Liver (tissue), 3 donors: ENCODE measurements around the gene LRRC55.

ENCODE experiments used
- RAD21 ChIP-seq, 2 donors: IDR thresholded peaks; 2 replicates each; pipeline ENCODE4 v1.6.1; 2016; ENCODE audit warnings: antibody characterized with exemption in 2 of 2, mild to moderate bottlenecking in 2 of 2
- TF ChIP-seq, protein P1 (sequence below): fragments of 150-350 bp; IDR thresholded peaks from 2 replicates; pipeline ENCODE4 v1.5.1; 2017; ENCODE audit warnings: improper control_type of control experiment, low read depth, low read length; ENCODE audit not compliant: missing input control
- donor health status: healthy.
- donor health status: healthy.

DNA sequence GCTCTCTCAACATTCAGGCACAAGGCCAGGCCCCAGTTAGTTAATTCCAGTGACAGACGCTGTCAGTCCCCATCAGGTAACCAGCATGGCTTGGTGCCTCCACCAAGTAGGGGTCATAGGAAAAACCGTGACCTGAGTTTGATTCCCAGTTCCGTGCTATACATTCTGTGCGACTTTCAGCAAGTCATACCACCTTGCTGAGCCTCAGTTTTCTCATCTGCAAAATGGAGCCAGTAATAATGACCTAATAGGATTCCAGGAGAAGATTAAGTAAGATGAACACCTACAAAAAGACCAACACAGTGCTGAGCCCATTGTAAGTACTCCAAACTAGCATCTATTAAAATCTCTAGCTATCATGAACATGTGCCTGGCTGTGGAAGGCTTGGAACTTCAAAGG is 24.8 kb upstream of the LRRC55 start:
- TF ChIP-seq RAD21 (IDR thresholded peaks at IDR 0.05): no peak
- TF ChIP-seq, protein P1, sequence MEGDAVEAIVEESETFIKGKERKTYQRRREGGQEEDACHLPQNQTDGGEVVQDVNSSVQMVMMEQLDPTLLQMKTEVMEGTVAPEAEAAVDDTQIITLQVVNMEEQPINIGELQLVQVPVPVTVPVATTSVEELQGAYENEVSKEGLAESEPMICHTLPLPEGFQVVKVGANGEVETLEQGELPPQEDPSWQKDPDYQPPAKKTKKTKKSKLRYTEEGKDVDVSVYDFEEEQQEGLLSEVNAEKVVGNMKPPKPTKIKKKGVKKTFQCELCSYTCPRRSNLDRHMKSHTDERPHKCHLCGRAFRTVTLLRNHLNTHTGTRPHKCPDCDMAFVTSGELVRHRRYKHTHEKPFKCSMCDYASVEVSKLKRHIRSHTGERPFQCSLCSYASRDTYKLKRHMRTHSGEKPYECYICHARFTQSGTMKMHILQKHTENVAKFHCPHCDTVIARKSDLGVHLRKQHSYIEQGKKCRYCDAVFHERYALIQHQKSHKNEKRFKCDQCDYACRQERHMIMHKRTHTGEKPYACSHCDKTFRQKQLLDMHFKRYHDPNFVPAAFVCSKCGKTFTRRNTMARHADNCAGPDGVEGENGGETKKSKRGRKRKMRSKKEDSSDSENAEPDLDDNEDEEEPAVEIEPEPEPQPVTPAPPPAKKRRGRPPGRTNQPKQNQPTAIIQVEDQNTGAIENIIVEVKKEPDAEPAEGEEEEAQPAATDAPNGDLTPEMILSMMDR: no peak
